HepG2 (cell line): ENCODE data around the gene MORN1. TPM values are rescaled to one million over a fixed set of nuclear protein-coding genes. Genes with fewer than 3 reads are reported as not detected.

Experiments
- ATAC-seq: fragments of 200-7000 bp; cut with Tn5 transposase; 3 replicates; pipeline ENCODE4 v1.9.1; 2020; ENCODE audit warnings: mild to moderate bottlenecking, moderate library complexity
- BruUV-seq: library from RNA; stranded (reverse); fragments of 400-500 nt; replicated peaks from 2 replicates; lab custom pipeline; 2021; lab: Mats Ljungman, UMichigan
- CTCF ChIA-PET: fragments of 300-600 bp; formaldehyde crosslinking; extraction: SDS; loops from one replicate; lab custom pipeline; 2021; ENCODE audit warnings: low total read pairs, inconsistent platforms, low intra/inter-chr PET ratio; lab: Yijun Ruan, JAX
- POLR2A ChIA-PET: fragments of 350-600 bp; sonication (Branson Sonifier 250); formaldehyde crosslinking; loops from one replicate; lab custom pipeline; 2020; ENCODE audit warnings: antibody characterized with exemption, inconsistent platforms; lab: Yijun Ruan, JAX
- DNase-seq: peaks from one replicate; pipeline ENCODE4 v3.0.0-alpha.2; 2015; ENCODE audit warnings: low spot score
- FAIRE-seq: peaks from 3 replicates; lab custom pipeline; 2011; peaks lifted over from hg19 to GRCh38; lab: Jason Lieb, UNC
- H2AFZ ChIP-seq: one replicate; pipeline ENCODE4 v1.6.1; 2011; ENCODE audit warnings: low read length, inconsistent platforms
- H3K27ac ChIP-seq: fragments of 300-600 bp; 3 replicates; pipeline ENCODE4 v1.8.0; 2011; ENCODE audit warnings: mixed run types, mild to moderate bottlenecking, mixed read lengths, low read length, inconsistent platforms; ENCODE audit not compliant: insufficient read depth; ENCODE audit errors: extremely low read length
- H3K27me3 ChIP-seq, 2 experiments: fragments of 200-600 bp in 1 of 2; 2 replicates in 1 of 2; 3 replicates in 1 of 2; pipeline versions ENCODE4 v1.6.0 to v1.8.0; 2011; ENCODE audit warnings: low read length in 2 of 2, mild to moderate bottlenecking in 2 of 2, moderate library complexity in 2 of 2, inconsistent platforms in 1 of 2; ENCODE audit not compliant: insufficient read depth in 2 of 2, control insufficient read depth in 1 of 2
- H3K36me3 ChIP-seq, 2 experiments: fragments of 200-600 bp in 1 of 2; replicated peaks in 1 of 2; 2 replicates in 1 of 2; 3 replicates in 1 of 2; pipeline versions ENCODE4 v1.5.1 to v1.8.0; 2011; ENCODE audit warnings: low read length in 2 of 2, inconsistent platforms in 1 of 2; ENCODE audit not compliant: insufficient read depth in 2 of 2, control insufficient read depth in 1 of 2
- H3K4me1 ChIP-seq: 2 replicates; pipeline ENCODE4 v1.5.1; 2012; ENCODE audit warnings: low read length, inconsistent platforms; ENCODE audit not compliant: insufficient read depth
- H3K4me2 ChIP-seq: 2 replicates; pipeline ENCODE4 v1.6.0; 2011; ENCODE audit warnings: low read depth, low read length, inconsistent platforms
- H3K4me3 ChIP-seq, 3 experiments: fragments of 200-600 bp in 1 of 3; sonication (generic), shearing (Covaris generic) in 1 of 3; replicated peaks in 1 of 3; 2 replicates each; pipeline ENCODE4 v1.5.1; 2011 to 2016; ENCODE audit warnings: low read length in 3 of 3, inconsistent platforms in 2 of 3, low read depth in 2 of 3, mild to moderate bottlenecking in 2 of 3, control low read depth in 1 of 3, mixed read lengths in 1 of 3; ENCODE audit not compliant: insufficient read depth in 1 of 3
- H3K79me2 ChIP-seq: one replicate; pipeline ENCODE4 v1.6.1; 2011; ENCODE audit warnings: low read length, inconsistent platforms; ENCODE audit not compliant: insufficient read depth
- H3K9ac ChIP-seq: 2 replicates; pipeline ENCODE4 v1.6.0; 2011; ENCODE audit warnings: mild to moderate bottlenecking, low read depth, low read length, inconsistent platforms; ENCODE audit not compliant: insufficient read depth
- H3K9me3 ChIP-seq: 2 replicates; pipeline ENCODE4 v1.5.1; 2012; ENCODE audit warnings: mild to moderate bottlenecking, low read length
- H4K20me1 ChIP-seq: 2 replicates; pipeline ENCODE4 v1.6.0; 2011; ENCODE audit warnings: inconsistent platforms, mild to moderate bottlenecking, low read length, moderate library complexity; ENCODE audit not compliant: insufficient read depth
- EHMT2 ChIP-seq: fragments of 200-600 bp; sonication (generic); IDR thresholded peaks from 2 replicates; pipeline ENCODE4 v1.7.0; 2017; ENCODE audit warnings: antibody characterized with exemption, low read depth, low read length, borderline replicate concordance
- HOMEZ ChIP-seq: IDR thresholded peaks from 2 replicates; pipeline ENCODE4 v1.6.1; 2016; ENCODE audit warnings: low read depth
- LRRFIP1 ChIP-seq: sonication (generic); formaldehyde crosslinking; conservative IDR thresholded peaks from 2 replicates; pipeline ENCODE4 v1.4.0; 2020; ENCODE audit warnings: missing genetic modification reagents
- REPIN1 ChIP-seq: sonication (generic); formaldehyde crosslinking; IDR thresholded peaks from 2 replicates; pipeline ENCODE4 v1.8.0; 2022; ENCODE audit warnings: missing genetic modification reagents, low read depth, mild to moderate bottlenecking, borderline replicate concordance
- SMC3 ChIP-seq: IDR thresholded peaks from 2 replicates; pipeline ENCODE4 v1.6.1; 2011; ENCODE audit warnings: low read length, improper control_type of control experiment
- TFE3 ChIP-seq: IDR thresholded peaks from 2 replicates; pipeline ENCODE4 v1.6.1; 2016
- TRIM24 ChIP-seq: sonication (generic); formaldehyde crosslinking; IDR thresholded peaks from 2 replicates; pipeline ENCODE4 v1.8.0; 2022; ENCODE audit warnings: mild to moderate bottlenecking, missing genetic modification reagents
- TSC22D2 ChIP-seq: sonication (generic); formaldehyde crosslinking; IDR thresholded peaks from 2 replicates; pipeline ENCODE4 v1.5.1; 2020; ENCODE audit warnings: missing genetic modification reagents, mild to moderate bottlenecking, borderline replicate concordance
- ZFP1 ChIP-seq: IDR thresholded peaks from 2 replicates; pipeline ENCODE4 v1.6.1; 2016
- ZFP36L1 ChIP-seq: sonication (generic); formaldehyde crosslinking; IDR thresholded peaks from 2 replicates; pipeline ENCODE4 v1.8.0; 2022; ENCODE audit warnings: mild to moderate bottlenecking, missing genetic modification reagents, moderate library complexity
- ZNF546 ChIP-seq: sonication (generic); formaldehyde crosslinking; conservative IDR thresholded peaks from 2 replicates; pipeline ENCODE4 v1.8.1; 2023; ENCODE audit warnings: mild to moderate bottlenecking, missing genetic modification reagents
- ZNF646 ChIP-seq: sonication (generic); formaldehyde crosslinking; IDR thresholded peaks from 2 replicates; pipeline ENCODE4 v1.9.0; 2021; ENCODE audit warnings: mild to moderate bottlenecking, missing genetic modification reagents
- WGBS: methylation state at CpG from one replicate; pipeline ENCODE4 v1.1.6; 2017; ENCODE audit warnings: low lambda C conversion rate; 5-methylcytosine and 5-hydroxymethylcytosine counted together
- in situ Hi-C: cut with HindIII; loops from 2 replicates; pipeline ENCODE4 v1.10.0; 2017; ENCODE audit warnings: low pct_unique_long_range_greater_than_20kb; ENCODE audit not compliant: extremely low pct_ligation_motif_present
- intact Hi-C: fragments of 100-400 bp; cut with micrococcal nuclease; formaldehyde crosslinking; loops from one replicate; pipeline ENCODE4 v1.10.0; 2022; ENCODE audit not compliant: unreplicated experiment
- polyA plus RNA-seq, 8 experiments: library from polyadenylated mRNA; depleted of rRNA in 3 of 8; stranded (reverse) in 7 of 8; unstranded in 1 of 8; fragments of >200 nt; fragmentation: Illumina TruSeq in 4 of 8; extraction: Trizol in 4 of 8; gene quantifications; 2 replicates each; pipeline versions ENCODE4 v1.2.1 to v1.2.3, GENCODE V29; 2011 to 2016; ENCODE audit warnings: low read depth in 4 of 8, missing spikeins in 1 of 8, mixed read lengths in 1 of 8; ENCODE audit not compliant: insufficient read depth in 1 of 8
- total RNA-seq, 5 experiments: library from RNA; depleted of rRNA; stranded (reverse); fragments of >200 nt; fragmentation: Illumina TruSeq; extraction: Trizol; gene quantifications; 2 replicates each; pipeline ENCODE4 v1.2.3, GENCODE V29; 2016; ENCODE audit warnings: low read depth in 1 of 5

Gene MORN1
- total and polyA plus RNA-seq, 2 of the 13 experiments (the other 11 are each of a cell fraction or from before 2014, with no cell fraction given), result 3.1 to 6.5 TPM

- Histone ChIP-seq H4K20me1 (peaks cover 45% of the 10 kb centered on the region), H3K4me2 (no peak overlapping the region), H3K4me1 (no peaks in the 10 kb centered on the region), H3K4me3 (no peak overlapping the region), H3K36me3 (peaks cover 16 to 35% of the 10 kb centered on the region in 2 experiments; a peak in 4 of 5 replicates), H3K27ac (no peak overlapping the region), H3K9ac (no peak overlapping the region), H3K9me3 (no peaks in the 10 kb centered on the region), H2AFZ (no peak overlapping the region), H3K79me2 (peaks cover 50% of the 10 kb centered on the region), H3K27me3 (no peaks in the 10 kb centered on the region)
- 98% methylated on average over 18 of the region's 37 CpGs for WGBS
- DNase-seq, result no peak
- ATAC-seq, result no peak
- in situ Hi-C loops (no loop called here), intact Hi-C loops (no loop called here)
- no TSS peak for BruUV-seq
- CTCF ChIA-PET, result no interaction called here
- FAIRE-seq, result no peak
- POLR2A ChIA-PET, result no interaction called here
- TF ChIP-seq TSC22D2 (no peak), ZFP1 (CRISPR knock-in tag) (no peak), TFE3 (no peak), SMC3 (no peak), ZFP36L1 (CRISPR knock-in tag) (no peak), EHMT2 (no peak), HOMEZ (no peak), TRIM24 (CRISPR knock-in tag) (no peak), ZNF546 (no peak), ZNF646 (no peak), REPIN1 (CRISPR knock-in tag) (no peak), LRRFIP1 (CRISPR knock-in tag) (no peak)
Observed at GRCh38 chr1:2300851-2301606, 90.3 kb downstream of the MORN1 start.
